ENCODE data around the gene LAD1.

The LAD1 gene

DNA sequence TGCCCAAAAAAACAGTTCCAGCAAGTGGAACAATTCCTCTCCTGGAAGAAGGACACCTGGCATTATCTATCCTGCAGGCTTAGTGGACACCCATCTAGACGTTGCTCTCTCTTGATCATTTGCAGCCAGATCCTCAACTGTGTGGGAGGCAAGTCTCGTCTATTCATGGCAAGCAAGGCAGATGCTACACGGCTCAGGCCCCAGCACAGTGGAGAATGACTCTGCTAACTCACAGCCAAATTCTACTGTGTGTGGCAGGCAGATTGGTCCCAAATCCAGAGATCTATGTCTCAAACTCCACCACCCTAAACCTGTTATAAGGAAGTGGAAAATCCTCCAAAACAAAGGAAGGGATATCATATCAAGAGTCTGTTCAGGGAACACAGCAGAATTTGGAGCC is 28.6 kb downstream of the LAD1 start:
- no peak for DNase-seq (ENCODE audit: insufficient read length, low spot score)
- no peak for FAIRE-seq

DNA sequence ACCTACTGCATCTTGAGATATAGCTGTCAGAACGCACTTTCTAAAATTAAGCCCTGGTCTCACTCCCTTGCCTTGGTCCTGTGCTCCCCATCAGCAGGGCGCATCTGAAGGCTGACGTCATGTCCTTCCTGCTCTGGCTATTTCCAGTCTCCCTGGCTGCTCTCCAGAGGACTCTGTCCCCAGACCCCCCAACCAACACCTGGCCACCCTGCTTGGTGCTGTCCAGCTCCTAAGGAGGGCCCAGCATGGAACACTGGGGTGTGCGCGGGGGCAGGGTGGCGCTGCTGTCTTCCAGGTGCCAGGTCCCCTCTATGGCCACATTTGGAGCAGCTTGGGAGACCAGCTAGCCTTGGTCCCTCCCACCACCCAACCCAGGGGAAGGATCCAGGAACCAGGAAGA is 29.9 kb downstream of the LAD1 start:
- FAIRE-seq (no peak), DNase-seq (ENCODE audit: insufficient read length, low spot score) (no peak)

DNA sequence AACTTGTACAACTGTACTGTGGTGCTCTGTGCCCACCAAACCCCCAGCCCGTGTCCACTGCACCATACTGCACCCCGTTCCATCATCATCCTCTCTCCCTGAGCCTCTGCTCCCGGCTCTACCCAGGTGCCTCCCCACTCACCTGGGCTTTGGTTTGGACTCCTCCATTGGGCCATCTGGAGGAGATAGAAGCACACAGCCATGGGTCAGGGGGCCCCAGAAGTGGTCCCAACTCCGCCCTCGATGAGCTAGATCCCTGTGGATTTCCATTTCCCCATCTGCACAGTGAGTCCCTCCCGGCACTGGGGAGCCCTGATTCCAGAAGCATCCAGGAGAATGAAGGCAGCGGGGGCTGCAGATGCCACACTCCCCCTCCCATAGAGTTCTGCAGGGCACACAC is 32.4 kb downstream of the LAD1 start:
- FAIRE-seq (no peak), DNase-seq (ENCODE audit: insufficient read length, low spot score) (no peak)

- FAIRE-seq, result no peak
- no peak for DNase-seq (ENCODE audit: insufficient read length, low spot score)
Observed at GRCh38 chr1:201365251-201365650, 33.9 kb downstream of the LAD1 start.

DNA sequence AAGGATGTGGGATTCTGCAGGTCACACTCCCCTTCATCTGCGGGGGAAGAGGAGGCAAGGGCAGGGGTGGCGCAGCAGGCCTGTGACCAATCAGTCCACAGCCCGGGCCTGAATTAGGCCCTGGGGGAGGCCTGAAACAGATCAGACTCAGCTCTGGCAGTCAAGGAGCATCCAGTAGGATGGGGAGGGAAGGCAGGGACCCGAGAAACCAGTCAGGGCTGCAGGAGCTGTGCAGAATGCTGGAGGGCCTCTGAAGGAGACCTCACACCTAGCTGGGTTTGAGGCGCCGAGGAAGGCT is 34.4 kb downstream of the LAD1 start:
- no peak for DNase-seq (ENCODE audit: insufficient read length, low spot score)
- no peak for FAIRE-seq

DNA sequence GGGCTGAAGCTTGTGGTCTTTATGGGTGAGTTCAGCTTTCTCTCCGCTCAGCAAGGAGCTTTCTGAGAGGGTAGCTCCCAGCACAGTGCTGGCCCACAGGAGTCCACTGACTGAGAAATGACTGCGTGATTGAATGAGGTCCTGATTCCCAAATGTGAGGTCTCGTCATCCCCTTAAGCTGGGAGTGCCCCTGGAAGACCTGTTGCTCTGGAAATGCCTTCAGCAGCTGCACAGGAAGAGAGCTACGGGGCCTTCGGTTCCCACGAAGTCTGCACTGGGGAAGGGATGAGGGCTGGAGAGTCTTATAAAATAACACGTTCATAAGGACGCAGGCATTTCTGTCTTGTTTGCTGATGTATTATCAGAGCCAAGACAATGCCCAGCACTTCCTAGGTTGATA is 35.7 kb downstream of the LAD1 start:
- DNase-seq (ENCODE audit: insufficient read length, low spot score) (no peak), FAIRE-seq (no peak)

DNA sequence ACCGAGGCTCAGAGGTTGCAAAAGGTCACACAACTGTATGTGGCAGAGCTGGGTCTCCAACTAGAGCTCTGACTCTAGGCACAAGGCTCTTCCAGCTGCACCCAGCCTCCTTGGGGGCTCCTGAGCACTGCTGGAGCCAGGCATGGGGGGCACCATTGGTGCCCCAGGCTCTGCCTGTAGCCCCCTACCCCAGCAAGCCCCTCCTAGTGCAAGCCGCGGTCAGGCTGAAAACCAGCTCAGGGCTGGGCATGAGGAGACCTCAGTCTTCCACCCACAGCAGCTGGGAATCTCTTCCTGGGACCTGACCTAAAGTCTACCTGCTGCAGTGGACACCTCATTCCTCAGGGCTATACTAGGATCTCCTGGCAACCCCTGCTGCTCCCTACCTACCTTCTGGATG is 36.2 kb downstream of the LAD1 start:
- no peak for FAIRE-seq
- DNase-seq (ENCODE audit: insufficient read length, low spot score), result no peak

- DNase-seq (ENCODE audit: insufficient read length, low spot score) (peak; percentile 82), FAIRE-seq (peak; percentile 90)
Observed at GRCh38 chr1:201361652-201362504, 37.2 kb downstream of the LAD1 start.

GRCh38 chr1:201360901-201361651 is 38.0 kb downstream of the LAD1 start:
- DNase-seq (ENCODE audit: insufficient read length, low spot score), result no peak
- no peak for FAIRE-seq

- FAIRE-seq (no peak), DNase-seq (ENCODE audit: insufficient read length, low spot score) (no peak)
Observed at GRCh38 chr1:201360486-201360885, 38.6 kb downstream of the LAD1 start.

DNA sequence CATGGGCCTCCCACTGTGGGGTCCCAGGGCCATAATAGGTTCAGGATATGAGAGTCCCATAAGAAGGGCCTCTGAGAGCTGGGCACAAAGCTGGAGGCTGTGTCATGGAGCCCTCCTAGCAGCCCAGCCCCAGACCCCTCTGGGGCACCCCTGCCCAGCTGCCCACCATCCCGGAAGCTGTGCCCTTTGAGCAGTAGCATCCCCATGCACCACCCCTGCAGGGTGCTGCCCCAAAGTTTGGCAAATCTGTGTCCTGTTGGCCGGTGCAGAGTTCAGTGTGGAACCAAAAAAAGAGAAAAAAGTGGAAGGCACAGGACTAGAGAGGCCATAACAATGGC is 39.3 kb downstream of the LAD1 start:
- DNase-seq (ENCODE audit: insufficient read length, low spot score), result no peak
- FAIRE-seq, result no peak

GRCh38 chr1:201359031-201359872 is 39.9 kb downstream of the LAD1 start:
- no peak for FAIRE-seq

GRCh38 chr1:201358596-201358995 is 40.5 kb downstream of the LAD1 start:
- DNase-seq (ENCODE audit: insufficient read length, low spot score), result no peak
- no peak for FAIRE-seq

More at GRCh38 chr1:201359031-201359872, 39.9 kb downstream of the LAD1 start:
- no peak for DNase-seq (ENCODE audit: insufficient read length, low spot score)

DNA sequence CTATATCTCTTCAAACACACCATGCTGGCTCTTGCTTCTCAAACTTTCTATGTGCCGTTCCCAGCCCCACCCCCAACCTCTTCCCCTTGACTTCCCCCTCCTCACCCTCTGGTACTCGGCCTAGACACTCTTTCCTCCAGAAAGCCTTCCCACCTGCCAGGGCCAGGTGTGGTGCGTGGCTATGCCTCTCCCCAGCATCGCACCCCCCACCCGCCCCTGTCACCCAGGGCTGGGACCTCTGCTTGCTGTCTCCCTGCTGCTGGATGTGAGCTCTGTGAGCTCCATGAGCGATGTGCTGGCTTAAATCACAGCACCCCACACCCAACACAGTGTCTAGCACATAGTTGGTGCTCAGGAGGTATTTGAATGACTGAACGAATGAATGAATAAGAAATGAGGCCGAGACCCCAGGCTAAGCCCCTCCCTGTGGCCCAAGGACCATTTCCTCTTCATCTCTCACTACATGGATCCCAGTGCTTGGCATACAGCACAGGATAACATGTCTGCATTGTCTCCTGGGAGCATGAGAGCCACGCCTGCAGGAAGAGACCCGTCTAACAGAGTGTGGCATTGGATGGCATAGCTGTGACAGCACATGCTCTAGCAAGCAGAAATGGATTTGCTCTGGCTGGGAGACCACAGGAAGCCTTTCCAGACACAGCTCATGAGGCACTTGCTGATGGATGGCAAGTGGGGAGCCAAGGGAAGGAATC is 41.3 kb downstream of the LAD1 start:
- no peak for DNase-seq (ENCODE audit: insufficient read length, low spot score)
- FAIRE-seq, result no peak

- no peak for FAIRE-seq
Observed at GRCh38 chr1:201357211-201357610, 41.9 kb downstream of the LAD1 start.

DNA sequence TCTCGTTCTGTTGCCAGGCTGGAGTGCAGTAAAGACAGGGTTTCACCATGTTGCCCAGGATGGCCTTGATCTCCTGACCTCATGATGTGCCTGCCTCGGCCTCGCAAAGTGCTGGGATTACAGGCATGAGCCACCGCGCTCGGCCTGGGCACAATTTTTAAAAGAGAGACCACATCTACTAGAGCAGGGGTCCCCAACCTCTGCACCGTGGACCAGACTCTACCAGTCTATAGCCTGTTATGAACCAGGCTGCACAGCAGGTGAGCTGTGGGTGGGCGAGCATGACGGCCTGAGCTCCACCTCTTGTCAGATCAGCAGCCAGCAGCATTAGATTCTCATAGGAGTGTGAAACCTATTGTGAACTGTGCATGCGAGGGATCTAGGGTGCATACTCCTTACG is 42.4 kb downstream of the LAD1 start:
- FAIRE-seq, result no peak
- no peak for DNase-seq (ENCODE audit: insufficient read length, low spot score)

More at GRCh38 chr1:201357211-201357610, 41.9 kb downstream of the LAD1 start:
- DNase-seq (ENCODE audit: insufficient read length, low spot score), result no peak

GRCh38 chr1:201356236-201356635 is 42.9 kb downstream of the LAD1 start:
- FAIRE-seq (no peak), DNase-seq (ENCODE audit: insufficient read length, low spot score) (no peak)

GRCh38 chr1:201355471-201355870 is 43.7 kb downstream of the LAD1 start:
- DNase-seq (ENCODE audit: insufficient read length, low spot score) (no peak), FAIRE-seq (no peak)

GRCh38 chr1:201354901-201355295 is 44.2 kb downstream of the LAD1 start:
- FAIRE-seq (no peak), DNase-seq (ENCODE audit: insufficient read length, low spot score) (no peak)

DNA sequence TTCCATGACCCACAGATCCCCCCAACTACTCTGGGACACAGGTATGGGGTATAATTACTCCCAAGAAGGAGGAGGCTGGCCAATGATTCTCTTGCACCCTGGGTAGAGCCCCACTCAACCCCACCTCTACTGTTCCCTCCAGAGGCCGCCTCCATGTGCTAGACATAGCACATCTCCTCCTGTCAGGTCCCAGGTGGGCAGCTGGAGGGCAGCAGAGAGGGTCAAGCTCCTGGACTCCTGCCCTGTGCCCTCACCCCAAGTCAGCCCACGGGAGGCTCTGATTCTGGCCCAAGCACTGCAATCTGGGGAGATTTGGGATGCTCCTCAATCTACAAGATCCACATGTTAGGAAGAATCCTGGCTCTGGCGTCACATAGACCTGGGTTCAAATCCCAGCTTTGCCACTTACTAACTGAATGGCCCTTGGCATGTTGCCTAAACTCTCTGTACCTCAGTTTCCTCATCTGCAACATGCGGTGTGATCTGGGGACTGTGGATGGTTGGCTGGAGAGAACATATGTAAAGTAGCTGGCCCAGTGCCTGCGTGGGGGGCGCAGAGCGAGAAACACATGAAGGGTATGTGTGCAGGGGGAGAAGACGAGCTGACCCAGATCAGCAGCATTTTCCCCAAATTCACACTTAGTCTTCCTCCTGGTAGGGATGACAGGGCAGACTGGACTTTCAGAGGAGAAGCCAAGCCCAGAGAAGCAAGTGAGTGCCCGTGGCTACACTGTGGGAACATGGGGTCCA is 44.8 kb downstream of the LAD1 start:
- FAIRE-seq (no peak), DNase-seq (ENCODE audit: insufficient read length, low spot score) (no peak)
